Measurements from ENCODE around the gene RNF181. TPM values are rescaled to one million over a fixed set of nuclear protein-coding genes. Genes with fewer than 3 reads are reported as not detected.

Gene RNF181
- total and polyA plus RNA-seq, 2 of the 13 experiments (the other 11 are each of a cell fraction or from before 2014, with no cell fraction given), result 224 to 578 TPM

DNA sequence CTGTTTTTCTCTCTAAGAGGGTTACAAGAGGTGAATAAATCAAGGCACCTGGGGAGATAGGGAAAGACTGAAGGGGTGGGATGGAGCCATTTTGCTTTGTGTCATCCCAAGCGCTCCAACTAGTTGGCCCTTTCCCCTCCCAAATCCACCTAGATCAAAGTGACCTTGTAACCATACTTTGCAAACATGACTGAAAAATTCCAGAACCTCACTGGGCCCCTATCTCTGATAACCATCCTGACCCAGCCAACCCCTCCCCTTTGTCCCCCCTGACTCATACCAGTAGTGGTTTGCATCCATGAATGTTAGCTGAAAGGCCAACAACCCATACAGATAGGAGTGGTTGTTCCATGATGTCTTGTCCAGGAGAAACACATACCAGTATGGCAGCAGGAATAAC, 37.4 kb upstream of the RNF181 start (continued):
- TF ChIP-seq GTF2F1 (IDR thresholded peaks at IDR 0.05; ENCODE audit: low read length) (no peak), XRCC5 (optimal IDR thresholded peaks at IDR 0.05; ENCODE audit: low read length) (peak; percentile 17), JUND (CRISPR knock-in tag; IDR thresholded peaks at IDR 0.05) (peak; percentile 41; the same call in 1 of the 2 replicates), ZNF709 (CRISPR knock-in tag; IDR thresholded peaks at IDR 0.05) (no peak), TBL1XR1 (IDR thresholded peaks at IDR 0.05; ENCODE audit: borderline replicate concordance, low read length, partially characterized antibody) (no peak), RAD51 (IDR thresholded peaks at IDR 0.05; ENCODE audit: borderline replicate concordance) (no peak), ZNF761 (CRISPR knock-in tag; conservative IDR thresholded peaks at IDR 0.05) (no peak), ZNF263 (CRISPR knock-in tag; IDR thresholded peaks at IDR 0.05) (no peak), PHF8 (CRISPR knock-in tag; IDR thresholded peaks at IDR 0.05) (no peak), ZNF7 (CRISPR knock-in tag; IDR thresholded peaks at IDR 0.05) (no peak), JUN (CRISPR knock-in tag; IDR thresholded peaks at IDR 0.05) (no peak), CBX1 (IDR thresholded peaks at IDR 0.05; ENCODE audit: low read depth) (no peak), PPARG (CRISPR knock-in tag; conservative IDR thresholded peaks at IDR 0.05) (0 out of 2 replicates have a peak, but pooled peaks have one; percentile 14), ZNF678 (CRISPR knock-in tag; IDR thresholded peaks at IDR 0.05) (no peak), ZNF598 (CRISPR knock-in tag; IDR thresholded peaks at IDR 0.05; ENCODE audit: borderline replicate concordance) (no peak), ZNF629 (CRISPR knock-in tag; conservative IDR thresholded peaks at IDR 0.05) (no peak), TEAD3 (CRISPR knock-in tag; optimal IDR thresholded peaks at IDR 0.05; ENCODE audit: borderline replicate concordance) (peak; percentile 67), ZBTB8A (CRISPR knock-in tag; IDR thresholded peaks at IDR 0.05; ENCODE audit: borderline replicate concordance, low read depth) (no peak), RBFOX2 (IDR thresholded peaks at IDR 0.05; ENCODE audit: low read depth, low read length) (no peak), FOXK2 (IDR thresholded peaks at IDR 0.05) (no peak)
- TF ChIP-seq, protein P1, sequence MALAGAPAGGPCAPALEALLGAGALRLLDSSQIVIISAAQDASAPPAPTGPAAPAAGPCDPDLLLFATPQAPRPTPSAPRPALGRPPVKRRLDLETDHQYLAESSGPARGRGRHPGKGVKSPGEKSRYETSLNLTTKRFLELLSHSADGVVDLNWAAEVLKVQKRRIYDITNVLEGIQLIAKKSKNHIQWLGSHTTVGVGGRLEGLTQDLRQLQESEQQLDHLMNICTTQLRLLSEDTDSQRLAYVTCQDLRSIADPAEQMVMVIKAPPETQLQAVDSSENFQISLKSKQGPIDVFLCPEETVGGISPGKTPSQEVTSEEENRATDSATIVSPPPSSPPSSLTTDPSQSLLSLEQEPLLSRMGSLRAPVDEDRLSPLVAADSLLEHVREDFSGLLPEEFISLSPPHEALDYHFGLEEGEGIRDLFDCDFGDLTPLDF (CRISPR knock-in tag; IDR thresholded peaks at IDR 0.05), result no peak
- TF ChIP-seq, protein P2, sequence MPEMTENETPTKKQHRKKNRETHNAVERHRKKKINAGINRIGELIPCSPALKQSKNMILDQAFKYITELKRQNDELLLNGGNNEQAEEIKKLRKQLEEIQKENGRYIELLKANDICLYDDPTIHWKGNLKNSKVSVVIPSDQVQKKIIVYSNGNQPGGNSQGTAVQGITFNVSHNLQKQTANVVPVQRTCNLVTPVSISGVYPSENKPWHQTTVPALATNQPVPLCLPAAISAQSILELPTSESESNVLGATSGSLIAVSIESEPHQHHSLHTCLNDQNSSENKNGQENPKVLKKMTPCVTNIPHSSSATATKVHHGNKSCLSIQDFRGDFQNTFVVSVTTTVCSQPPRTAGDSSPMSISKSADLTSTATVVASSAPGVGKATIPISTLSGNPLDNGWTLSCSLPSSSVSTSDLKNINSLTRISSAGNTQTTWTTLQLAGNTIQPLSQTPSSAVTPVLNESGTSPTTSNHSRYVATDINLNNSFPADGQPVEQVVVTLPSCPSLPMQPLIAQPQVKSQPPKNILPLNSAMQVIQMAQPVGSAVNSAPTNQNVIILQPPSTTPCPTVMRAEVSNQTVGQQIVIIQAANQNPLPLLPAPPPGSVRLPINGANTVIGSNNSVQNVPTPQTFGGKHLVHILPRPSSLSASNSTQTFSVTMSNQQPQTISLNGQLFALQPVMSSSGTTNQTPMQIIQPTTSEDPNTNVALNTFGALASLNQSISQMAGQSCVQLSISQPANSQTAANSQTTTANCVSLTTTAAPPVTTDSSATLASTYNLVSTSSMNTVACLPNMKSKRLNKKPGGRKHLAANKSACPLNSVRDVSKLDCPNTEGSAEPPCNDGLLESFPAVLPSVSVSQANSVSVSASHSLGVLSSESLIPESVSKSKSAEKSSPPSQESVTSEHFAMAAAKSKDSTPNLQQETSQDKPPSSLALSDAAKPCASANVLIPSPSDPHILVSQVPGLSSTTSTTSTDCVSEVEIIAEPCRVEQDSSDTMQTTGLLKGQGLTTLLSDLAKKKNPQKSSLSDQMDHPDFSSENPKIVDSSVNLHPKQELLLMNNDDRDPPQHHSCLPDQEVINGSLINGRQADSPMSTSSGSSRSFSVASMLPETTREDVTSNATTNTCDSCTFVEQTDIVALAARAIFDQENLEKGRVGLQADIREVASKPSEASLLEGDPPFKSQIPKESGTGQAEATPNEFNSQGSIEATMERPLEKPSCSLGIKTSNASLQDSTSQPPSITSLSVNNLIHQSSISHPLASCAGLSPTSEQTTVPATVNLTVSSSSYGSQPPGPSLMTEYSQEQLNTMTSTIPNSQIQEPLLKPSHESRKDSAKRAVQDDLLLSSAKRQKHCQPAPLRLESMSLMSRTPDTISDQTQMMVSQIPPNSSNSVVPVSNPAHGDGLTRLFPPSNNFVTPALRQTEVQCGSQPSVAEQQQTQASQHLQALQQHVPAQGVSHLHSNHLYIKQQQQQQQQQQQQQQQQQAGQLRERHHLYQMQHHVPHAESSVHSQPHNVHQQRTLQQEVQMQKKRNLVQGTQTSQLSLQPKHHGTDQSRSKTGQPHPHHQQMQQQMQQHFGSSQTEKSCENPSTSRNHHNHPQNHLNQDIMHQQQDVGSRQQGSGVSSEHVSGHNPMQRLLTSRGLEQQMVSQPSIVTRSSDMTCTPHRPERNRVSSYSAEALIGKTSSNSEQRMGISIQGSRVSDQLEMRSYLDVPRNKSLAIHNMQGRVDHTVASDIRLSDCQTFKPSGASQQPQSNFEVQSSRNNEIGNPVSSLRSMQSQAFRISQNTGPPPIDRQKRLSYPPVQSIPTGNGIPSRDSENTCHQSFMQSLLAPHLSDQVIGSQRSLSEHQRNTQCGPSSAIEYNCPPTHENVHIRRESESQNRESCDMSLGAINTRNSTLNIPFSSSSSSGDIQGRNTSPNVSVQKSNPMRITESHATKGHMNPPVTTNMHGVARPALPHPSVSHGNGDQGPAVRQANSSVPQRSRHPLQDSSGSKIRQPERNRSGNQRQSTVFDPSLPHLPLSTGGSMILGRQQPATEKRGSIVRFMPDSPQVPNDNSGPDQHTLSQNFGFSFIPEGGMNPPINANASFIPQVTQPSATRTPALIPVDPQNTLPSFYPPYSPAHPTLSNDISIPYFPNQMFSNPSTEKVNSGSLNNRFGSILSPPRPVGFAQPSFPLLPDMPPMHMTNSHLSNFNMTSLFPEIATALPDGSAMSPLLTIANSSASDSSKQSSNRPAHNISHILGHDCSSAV (CRISPR knock-in tag; IDR thresholded peaks at IDR 0.05; ENCODE audit: borderline replicate concordance), result no peak
- TF ChIP-seq, protein P3, sequence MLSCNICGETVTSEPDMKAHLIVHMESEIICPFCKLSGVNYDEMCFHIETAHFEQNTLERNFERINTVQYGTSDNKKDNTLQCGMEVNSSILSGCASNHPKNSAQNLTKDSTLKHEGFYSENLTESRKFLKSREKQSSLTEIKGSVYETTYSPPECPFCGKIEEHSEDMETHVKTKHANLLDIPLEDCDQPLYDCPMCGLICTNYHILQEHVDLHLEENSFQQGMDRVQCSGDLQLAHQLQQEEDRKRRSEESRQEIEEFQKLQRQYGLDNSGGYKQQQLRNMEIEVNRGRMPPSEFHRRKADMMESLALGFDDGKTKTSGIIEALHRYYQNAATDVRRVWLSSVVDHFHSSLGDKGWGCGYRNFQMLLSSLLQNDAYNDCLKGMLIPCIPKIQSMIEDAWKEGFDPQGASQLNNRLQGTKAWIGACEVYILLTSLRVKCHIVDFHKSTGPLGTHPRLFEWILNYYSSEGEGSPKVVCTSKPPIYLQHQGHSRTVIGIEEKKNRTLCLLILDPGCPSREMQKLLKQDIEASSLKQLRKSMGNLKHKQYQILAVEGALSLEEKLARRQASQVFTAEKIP (CRISPR knock-in tag; IDR thresholded peaks at IDR 0.05; ENCODE audit: borderline replicate concordance), result no peak
